Activated naive CD4-positive, alpha-beta T cell treated with anti-CD3 and anti-CD28 coated beads, Interleukin-2, amount 50 U/mL, for 72 hours (primary cell): ENCODE measurements around the gene FASLG. TPM values are rescaled to one million over a fixed set of nuclear protein-coding genes. Genes with fewer than 3 reads are reported as not detected.
"Not testable (repeated sequence)": the region's sequence is repeated elsewhere in the genome, so short reads cannot be mapped to it uniquely, and the experiment has no call there.

Experiments
- ATAC-seq, 2 donors: fragments of 150-1000 bp; cut with Tn5 transposase; 2 replicates each; pipeline ENCODE4 v1.10.0; 2021; ENCODE audit warnings: mild to moderate bottlenecking in 2 of 2, moderate library complexity in 2 of 2
- DNase-seq, 2 donors: peaks; one replicate each; pipeline ENCODE4 v3.0.0; 2021 to 2022; ENCODE audit warnings: low spot score in 2 of 2
- H3K27ac Mint-ChIP-seq, 2 donors: one replicate each; pipeline ENCODE4 v1.8.0; 2022; ENCODE audit warnings: mild to moderate bottlenecking in 2 of 2, mixed read lengths in 2 of 2
- H3K36me3 Mint-ChIP-seq, 2 donors: one replicate each; pipeline ENCODE4 v1.8.0; 2022; ENCODE audit warnings: mixed read lengths in 2 of 2
- H3K9me3 Mint-ChIP-seq, 2 donors: one replicate each; pipeline ENCODE4 v1.8.0; 2022; ENCODE audit warnings: mixed read lengths in 2 of 2
- total RNA-seq, 2 donors: library from RNA; stranded (reverse); gene quantifications; one replicate each; pipeline ENCODE4 v1.2.3, GENCODE V29; 2022

The FASLG gene, protein sequence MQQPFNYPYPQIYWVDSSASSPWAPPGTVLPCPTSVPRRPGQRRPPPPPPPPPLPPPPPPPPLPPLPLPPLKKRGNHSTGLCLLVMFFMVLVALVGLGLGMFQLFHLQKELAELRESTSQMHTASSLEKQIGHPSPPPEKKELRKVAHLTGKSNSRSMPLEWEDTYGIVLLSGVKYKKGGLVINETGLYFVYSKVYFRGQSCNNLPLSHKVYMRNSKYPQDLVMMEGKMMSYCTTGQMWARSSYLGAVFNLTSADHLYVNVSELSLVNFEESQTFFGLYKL
- 1 to 10 TPM; 3.7 to 7.2 TPM for total RNA-seq

GRCh38 chr1:172658871-172659453 lies at the start of gene FASLG:
Gene FASLG, plus strand, starts transcription at chr1:172659103. Its CDS starts 99 bp downstream, at chr1:172659202.
- H3K9me3 Mint-ChIP-seq = peaks cover 9 to 12% of the 10 kb centered on the region in 2 donors
- DNase-seq (peak; percentile 43 to 64), ATAC-seq (peak; percentile 68 to 72)

GRCh38 chr1:172609528-172609927 lies 49.4 kb upstream of the FASLG start:
- ATAC-seq = peak; percentile 31 to 38

More at GRCh38 chr1:172658871-172659453, at the start of gene FASLG:
- Mint-ChIP-seq H3K36me3 (peaks cover 24 to 26% of the 10 kb centered on the region in 2 donors), H3K27ac (peak within 1 kb of the TSS; percentile 80 to 88)

DNA sequence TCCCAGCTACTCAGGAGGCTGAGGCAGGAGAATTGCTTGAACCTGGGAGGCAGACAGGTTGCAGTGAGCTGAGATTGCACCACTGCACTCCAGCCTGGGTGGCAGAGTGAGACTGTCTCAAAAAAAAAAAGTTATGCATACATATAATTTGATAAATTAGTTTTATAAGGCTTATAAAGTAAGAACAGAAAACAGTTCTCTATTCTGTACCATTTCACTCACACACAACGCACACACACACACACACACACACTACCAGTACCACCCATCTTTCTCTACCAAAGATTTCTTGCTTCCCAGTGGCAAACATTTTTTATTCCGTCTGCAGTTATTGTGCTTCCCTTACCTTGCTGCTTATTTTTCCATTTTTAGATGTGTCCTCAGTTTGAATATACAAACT lies 46.4 kb upstream of the FASLG start:
- H3K36me3 Mint-ChIP-seq = peaks cover 31 to 40% of the 10 kb centered on the region in 2 donors
- no peak for ATAC-seq

More at GRCh38 chr1:172609528-172609927, 49.4 kb upstream of the FASLG start:
- no peaks in the 10 kb centered on the region for H3K9me3 Mint-ChIP-seq
- peaks cover 9 to 20% of the 10 kb centered on the region in 2 donors for H3K36me3 Mint-ChIP-seq
- H3K27ac Mint-ChIP-seq = no peak overlapping the region
- no peak for DNase-seq

GRCh38 chr1:172613294-172613693 lies 45.6 kb upstream of the FASLG start:
- Mint-ChIP-seq H3K27ac (no peak overlapping the region), H3K9me3 (peaks cover 18 to 25% of the 10 kb centered on the region in 2 donors), H3K36me3 (peaks cover 34 to 49% of the 10 kb centered on the region in 2 donors)
- DNase-seq (no peak), ATAC-seq (no peak)

More for the DNA sequence above, 46.4 kb upstream of the FASLG start:
- H3K9me3 Mint-ChIP-seq = peaks cover 18 to 22% of the 10 kb centered on the region in 2 donors
- no peak overlapping the region for H3K27ac Mint-ChIP-seq
- no peak for DNase-seq

- no peak for ATAC-seq
- no peak for DNase-seq
- Mint-ChIP-seq H3K9me3 (peaks cover 28 to 36% of the 10 kb centered on the region in 2 donors), H3K36me3 (peaks cover 36 to 50% of the 10 kb centered on the region in 2 donors), H3K27ac (no peak overlapping the region)
These were observed 42.7 kb upstream of the FASLG start for GRCh38 chr1:172616195-172616594.

- ATAC-seq = no peak
- peaks cover 32 to 40% of the 10 kb centered on the region in 2 donors for H3K9me3 Mint-ChIP-seq
- H3K27ac Mint-ChIP-seq = no peak overlapping the region
- DNase-seq = no peak
- H3K36me3 Mint-ChIP-seq = peaks cover 40 to 50% of the 10 kb centered on the region in 2 donors
These were observed 42.3 kb upstream of the FASLG start for GRCh38 chr1:172616636-172617035.

GRCh38 chr1:172620603-172621002 lies 38.3 kb upstream of the FASLG start:
- H3K9me3 Mint-ChIP-seq = peaks cover 37 to 42% of the 10 kb centered on the region in 2 donors
- H3K27ac Mint-ChIP-seq, DNase-seq, ATAC-seq: not testable (repeated sequence)
- peaks cover 45 to 54% of the 10 kb centered on the region in 2 donors for H3K36me3 Mint-ChIP-seq

GRCh38 chr1:172622541-172622940 lies 36.4 kb upstream of the FASLG start:
- H3K9me3 Mint-ChIP-seq = peaks cover 21 to 27% of the 10 kb centered on the region in 2 donors
- DNase-seq (no peak), ATAC-seq (no peak)

GRCh38 chr1:172623748-172624147 lies 35.2 kb upstream of the FASLG start:
- ATAC-seq (peak; percentile 24 to 28), DNase-seq (no peak)
- peaks cover 24 to 28% of the 10 kb centered on the region in 2 donors for H3K36me3 Mint-ChIP-seq
- H3K9me3 Mint-ChIP-seq = peaks cover 21 to 24% of the 10 kb centered on the region in 2 donors
- no peak overlapping the region for H3K27ac Mint-ChIP-seq

More at GRCh38 chr1:172622541-172622940, 36.4 kb upstream of the FASLG start:
- Mint-ChIP-seq H3K27ac (no peak overlapping the region), H3K36me3 (peaks cover 26 to 38% of the 10 kb centered on the region in 2 donors)

DNA sequence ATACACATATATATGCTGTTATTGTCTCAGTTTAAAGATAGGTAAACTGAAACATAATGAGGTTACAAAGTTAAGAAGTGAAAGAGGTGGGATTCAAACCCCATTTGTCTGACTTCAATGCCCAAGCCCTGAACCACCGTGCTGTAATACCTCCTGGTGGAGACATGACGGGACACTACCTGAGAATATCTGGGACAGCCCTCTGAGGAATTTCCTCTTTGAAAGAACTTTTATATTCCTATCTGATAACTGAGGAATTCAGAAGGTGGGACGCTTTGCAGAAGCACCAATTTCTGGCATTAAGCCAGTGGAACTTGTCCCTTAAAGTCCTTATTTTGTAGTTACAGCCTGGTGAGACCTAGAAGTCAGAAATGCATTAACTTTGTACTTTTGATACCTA lies 32.1 kb upstream of the FASLG start:
- H3K27ac Mint-ChIP-seq = no peak overlapping the region
- ATAC-seq (no peak), DNase-seq (no peak)
- H3K9me3 Mint-ChIP-seq = peaks cover 7 to 9% of the 10 kb centered on the region in 2 donors
- H3K36me3 Mint-ChIP-seq = peaks cover 8 to 9% of the 10 kb centered on the region in 2 donors

GRCh38 chr1:172627702-172628101 lies 31.2 kb upstream of the FASLG start:
- DNase-seq (no peak), ATAC-seq (peak in 1 of 2 donors; percentile 59)
- Mint-ChIP-seq H3K36me3 (peaks cover 2% of the 10 kb centered on the region in 2 donors), H3K9me3 (peaks cover 1% of the 10 kb centered on the region in 2 donors), H3K27ac (no peak overlapping the region)

- no peaks in the 10 kb centered on the region for H3K36me3 Mint-ChIP-seq
- no peak overlapping the region for H3K27ac Mint-ChIP-seq
- DNase-seq (no peak), ATAC-seq (no peak)
- H3K9me3 Mint-ChIP-seq = no peaks in the 10 kb centered on the region
These were observed 30.5 kb upstream of the FASLG start for GRCh38 chr1:172628401-172628800.

DNA sequence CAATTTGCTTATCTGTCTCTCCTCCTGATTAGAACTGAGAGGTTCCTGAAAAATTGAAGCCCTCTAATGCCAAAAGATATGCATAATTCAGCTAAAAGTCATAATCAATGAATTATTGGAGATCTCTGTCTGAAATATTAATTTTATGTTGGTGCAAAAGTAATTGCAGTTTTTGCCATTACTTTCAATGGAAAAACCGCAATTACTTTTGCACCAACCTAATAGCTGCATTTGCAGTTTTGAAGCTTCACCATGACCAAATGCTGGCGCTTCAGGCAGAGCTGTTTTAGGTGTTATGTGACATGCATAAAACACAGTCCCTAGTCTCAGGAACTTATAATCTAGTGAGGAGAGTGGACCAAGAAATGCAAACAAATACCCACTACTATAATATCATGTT lies 29.7 kb upstream of the FASLG start:
- DNase-seq (no peak), ATAC-seq (no peak)
- no peak overlapping the region for H3K27ac Mint-ChIP-seq
- H3K36me3 Mint-ChIP-seq = no peaks in the 10 kb centered on the region
- no peaks in the 10 kb centered on the region for H3K9me3 Mint-ChIP-seq

- peak in 1 of 2 donors; percentile 29 for ATAC-seq
- H3K36me3 Mint-ChIP-seq = no peaks in the 10 kb centered on the region
- DNase-seq = no peak
- no peak overlapping the region for H3K27ac Mint-ChIP-seq
- no peaks in the 10 kb centered on the region for H3K9me3 Mint-ChIP-seq
These were observed 29.3 kb upstream of the FASLG start for GRCh38 chr1:172629638-172630037.

DNA sequence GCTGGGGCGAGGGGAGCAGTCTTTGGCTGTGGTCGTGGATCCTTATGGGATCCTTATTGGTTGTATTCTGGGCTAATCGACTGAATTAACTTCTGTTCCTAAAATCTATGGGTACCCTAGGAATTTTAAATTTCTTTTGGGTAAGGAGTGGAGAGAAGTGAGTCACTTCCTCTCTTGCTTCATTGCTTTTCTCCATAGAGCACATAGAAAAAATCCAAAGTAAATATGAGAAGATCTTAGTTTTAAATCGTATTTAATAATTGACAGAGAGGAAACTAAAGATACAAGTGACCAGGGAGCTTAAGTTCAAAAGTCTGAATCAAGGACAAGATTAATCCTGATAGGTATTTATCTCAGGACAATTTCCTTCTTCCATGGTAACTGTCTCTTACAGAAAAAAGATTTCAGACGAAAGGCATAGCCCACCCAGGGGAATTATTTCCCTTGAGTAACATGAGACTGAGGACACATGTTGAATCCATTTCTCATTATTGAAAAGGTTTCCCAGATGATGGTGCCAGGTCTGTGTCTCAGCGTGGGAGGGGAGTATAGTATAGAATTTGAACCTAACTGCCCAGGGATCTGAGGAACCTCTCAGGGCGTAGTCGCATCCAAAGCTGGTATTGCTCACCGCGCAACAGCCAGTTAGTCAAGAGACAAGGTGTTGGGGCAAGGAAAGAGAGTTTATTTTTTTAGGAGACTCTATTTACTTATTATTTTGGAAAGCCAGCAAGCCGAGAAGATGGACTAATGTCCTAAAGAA lies 28.7 kb upstream of the FASLG start:
- Mint-ChIP-seq H3K27ac (no peak overlapping the region), H3K9me3 (no peaks in the 10 kb centered on the region), H3K36me3 (no peaks in the 10 kb centered on the region)
- no peak for ATAC-seq
- DNase-seq = no peak

- DNase-seq (no peak), ATAC-seq (no peak)
- H3K36me3 Mint-ChIP-seq = no peaks in the 10 kb centered on the region
- H3K9me3 Mint-ChIP-seq = no peaks in the 10 kb centered on the region
- no peak overlapping the region for H3K27ac Mint-ChIP-seq
These were observed 28.0 kb upstream of the FASLG start for GRCh38 chr1:172630868-172631267.

- Mint-ChIP-seq H3K36me3 (peaks cover 11 to 21% of the 10 kb centered on the region in 2 donors), H3K27ac (peak overlapping the region in 1 of 2 donors; percentile 97), H3K9me3 (peaks cover 11 to 18% of the 10 kb centered on the region in 2 donors)
- ATAC-seq (peak; percentile 1 to 4), DNase-seq (no peak)
These were observed 21.4 kb upstream of the FASLG start for GRCh38 chr1:172637522-172637921.
